ENCODE data around the gene TMEM63C.
"Not testable (repeated sequence)": the region's sequence is repeated elsewhere in the genome, so short reads cannot be mapped to it uniquely, and the experiment has no call there.

Gene TMEM63C

DNA sequence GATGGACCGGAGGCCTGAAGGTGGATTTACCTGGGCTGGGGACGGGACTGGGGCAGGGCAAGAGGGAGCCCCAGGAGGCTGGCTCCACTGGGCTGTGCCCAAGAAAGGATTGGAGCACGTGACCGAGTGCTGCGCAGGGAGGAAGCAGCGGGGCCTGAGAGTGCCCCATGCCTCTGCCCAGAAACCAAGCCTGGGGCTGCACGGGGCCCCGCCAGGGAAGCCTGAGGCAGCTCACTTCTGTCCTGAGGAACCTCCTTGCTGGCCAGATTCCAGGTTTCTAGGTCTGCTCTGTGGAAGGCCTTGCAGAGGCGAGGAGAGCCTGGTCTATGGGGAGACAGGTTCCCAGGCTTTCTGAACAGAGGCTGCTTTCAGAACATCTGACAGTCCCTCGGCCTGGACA lies 79.0 kb downstream of the TMEM63C start:
- DNase-seq = no peak

DNA sequence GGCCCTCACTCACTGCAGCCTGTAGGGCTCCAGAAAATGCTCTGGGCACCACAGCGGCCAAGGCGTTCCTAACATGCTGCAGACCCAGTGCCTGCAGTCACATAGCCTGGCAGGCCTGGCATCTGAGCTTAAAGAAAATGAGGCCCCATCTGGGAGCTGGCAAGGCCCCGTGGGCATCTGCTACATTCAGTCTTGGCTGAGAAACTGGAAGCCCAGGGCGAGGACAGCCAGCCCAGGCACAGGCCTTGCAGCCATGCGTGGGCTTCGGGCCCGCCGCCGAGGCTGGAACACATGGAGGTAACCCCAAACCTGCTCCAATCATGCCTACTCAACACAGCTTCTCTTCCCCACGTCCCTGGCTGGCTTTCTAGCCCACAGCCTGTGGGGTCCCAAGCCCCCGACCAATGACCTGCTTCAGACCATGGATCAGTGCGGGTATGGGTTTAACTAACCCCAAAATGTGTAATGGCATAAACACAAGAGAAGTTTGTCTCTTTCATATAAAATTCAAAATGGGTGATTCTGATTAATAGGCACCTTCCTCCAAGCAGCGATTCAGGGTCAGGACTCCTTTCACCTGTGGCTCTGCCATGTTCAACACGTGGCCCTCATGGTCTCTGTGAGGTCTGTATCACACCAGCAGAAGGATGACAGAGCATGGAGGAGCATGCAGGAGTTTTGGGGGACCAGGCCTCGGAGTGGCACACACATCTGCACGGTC lies 83.0 kb downstream of the TMEM63C start:
- DNase-seq = no peak

DNA sequence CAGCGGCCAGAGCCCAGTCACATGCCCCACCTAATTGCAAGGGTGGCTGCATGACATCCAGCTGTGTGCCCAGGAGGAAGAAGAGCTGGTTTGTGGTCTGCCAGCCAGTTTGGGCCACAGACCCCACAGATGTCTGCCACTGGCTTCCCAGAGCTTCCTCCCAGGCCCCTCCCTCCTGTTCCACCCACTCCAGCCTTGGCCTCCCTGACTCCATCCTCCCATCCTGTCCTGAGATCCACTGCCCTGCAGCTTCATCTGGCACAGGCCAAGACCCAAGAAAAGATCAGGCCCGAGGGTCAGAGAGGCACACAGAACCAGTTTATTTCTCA lies 83.6 kb downstream of the TMEM63C start:
- DNase-seq = no peak

GRCh38 chr14:77265561-77266335 lies 84.2 kb downstream of the TMEM63C start:
- DNase-seq = peak; percentile 62

- DNase-seq = no peak
These were observed 84.7 kb downstream of the TMEM63C start for GRCh38 chr14:77266336-77266735.

DNA sequence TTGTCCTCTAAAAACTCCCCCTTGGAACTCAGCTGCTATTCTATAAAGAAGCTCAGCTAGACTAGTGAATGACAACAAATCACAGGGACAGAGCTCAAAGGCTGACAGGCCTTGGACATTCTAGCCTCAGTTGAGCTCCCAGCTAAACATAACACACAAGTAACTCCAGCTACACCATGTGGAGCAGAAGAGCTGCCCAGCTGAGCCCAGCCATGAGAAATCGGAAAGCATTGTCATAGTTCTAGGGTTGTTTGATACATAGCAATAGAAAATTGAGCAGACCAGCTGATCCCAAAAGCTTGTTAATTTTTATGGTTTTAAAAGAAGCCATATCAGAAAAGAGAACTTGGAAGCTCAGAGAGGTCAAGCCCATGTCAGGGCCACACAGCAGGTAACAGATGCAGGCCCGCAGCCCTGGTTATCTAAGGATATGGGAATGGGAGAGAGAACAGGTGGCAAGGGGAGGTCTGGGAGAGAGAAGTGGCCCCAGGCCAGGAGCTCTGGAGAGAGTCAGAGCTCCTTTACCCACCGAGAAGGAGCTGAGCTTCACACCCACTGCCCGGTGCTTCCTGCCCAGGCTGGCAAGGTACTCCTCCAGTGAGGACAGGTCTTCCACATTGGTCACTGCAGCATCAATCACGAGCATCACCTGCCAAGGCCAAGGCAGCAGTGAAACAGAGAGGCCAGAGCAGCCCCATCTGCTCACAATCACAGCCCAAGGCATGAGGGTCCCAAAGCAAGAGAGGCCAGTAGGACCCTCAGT lies 86.5 kb downstream of the TMEM63C start:
- peak; percentile 12 for DNase-seq

- peak; percentile 71 for DNase-seq
These were observed 87.5 kb downstream of the TMEM63C start for GRCh38 chr14:77268989-77269600.

GRCh38 chr14:77270361-77271112 lies 88.9 kb downstream of the TMEM63C start:
- DNase-seq = no peak

DNA sequence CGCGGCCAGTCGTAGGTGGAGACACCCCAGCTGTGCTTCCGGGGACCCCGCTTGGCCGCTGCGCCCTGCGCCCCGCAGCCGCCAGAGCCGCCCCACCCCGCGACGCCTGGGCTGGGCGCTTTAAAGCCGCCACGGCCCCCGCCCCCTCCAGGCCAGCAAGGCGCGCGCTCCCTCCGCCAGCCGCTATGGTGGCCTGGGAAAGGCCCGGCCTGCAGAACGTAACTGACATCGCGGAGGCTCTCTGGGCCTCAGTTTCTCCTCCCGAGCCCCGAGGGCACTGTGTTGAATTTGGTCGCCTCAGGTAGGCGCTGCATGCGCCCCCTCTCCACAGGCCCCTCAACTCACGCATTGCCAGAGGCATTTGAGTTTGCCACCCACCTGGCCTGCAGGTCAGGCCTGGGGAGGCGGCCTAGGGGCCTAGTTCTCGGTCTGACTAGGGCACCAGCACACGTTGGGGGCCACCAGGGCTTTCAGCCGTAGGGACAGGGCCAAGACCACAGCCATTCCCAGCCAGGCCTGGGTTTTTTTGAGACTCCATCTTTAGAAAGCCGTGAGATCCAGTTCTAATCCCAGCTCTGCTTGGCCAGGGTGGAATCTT lies 89.6 kb downstream of the TMEM63C start, which contains the start of gene NGB:
Gene NGB, minus strand, starts transcription at position 94 of the 598 bp plus-strand sequence. CDS start 269 bp downstream, outside the sequence.
- no peak for DNase-seq

DNA sequence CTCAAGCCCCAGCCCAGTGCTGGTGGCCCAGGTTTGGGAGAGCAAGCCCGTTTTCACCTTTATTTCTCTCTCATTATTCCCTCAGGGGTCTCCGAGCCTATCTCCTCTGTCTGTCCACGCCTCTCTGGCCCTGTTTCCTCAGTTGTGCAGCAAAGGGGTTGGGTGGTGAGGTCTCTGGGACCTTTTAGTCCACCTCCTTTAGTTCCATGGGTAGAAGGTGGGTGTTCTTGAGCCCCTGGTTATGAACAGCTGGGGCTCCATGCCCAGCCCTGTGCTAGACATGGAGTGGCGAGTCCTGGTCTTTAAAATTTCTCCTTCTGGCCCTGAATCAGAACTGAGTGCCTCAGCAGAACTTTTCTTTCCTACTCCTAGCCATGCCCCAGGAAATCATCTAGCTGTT lies 90.7 kb downstream of the TMEM63C start:
- DNase-seq = no peak

GRCh38 chr14:77273796-77274195 lies 92.2 kb downstream of the TMEM63C start:
- no peak for DNase-seq

GRCh38 chr14:77275041-77275580 lies 93.5 kb downstream of the TMEM63C start:
- DNase-seq = no peak

- DNase-seq = no peak
These were observed 94.0 kb downstream of the TMEM63C start for GRCh38 chr14:77275601-77276017.

DNA sequence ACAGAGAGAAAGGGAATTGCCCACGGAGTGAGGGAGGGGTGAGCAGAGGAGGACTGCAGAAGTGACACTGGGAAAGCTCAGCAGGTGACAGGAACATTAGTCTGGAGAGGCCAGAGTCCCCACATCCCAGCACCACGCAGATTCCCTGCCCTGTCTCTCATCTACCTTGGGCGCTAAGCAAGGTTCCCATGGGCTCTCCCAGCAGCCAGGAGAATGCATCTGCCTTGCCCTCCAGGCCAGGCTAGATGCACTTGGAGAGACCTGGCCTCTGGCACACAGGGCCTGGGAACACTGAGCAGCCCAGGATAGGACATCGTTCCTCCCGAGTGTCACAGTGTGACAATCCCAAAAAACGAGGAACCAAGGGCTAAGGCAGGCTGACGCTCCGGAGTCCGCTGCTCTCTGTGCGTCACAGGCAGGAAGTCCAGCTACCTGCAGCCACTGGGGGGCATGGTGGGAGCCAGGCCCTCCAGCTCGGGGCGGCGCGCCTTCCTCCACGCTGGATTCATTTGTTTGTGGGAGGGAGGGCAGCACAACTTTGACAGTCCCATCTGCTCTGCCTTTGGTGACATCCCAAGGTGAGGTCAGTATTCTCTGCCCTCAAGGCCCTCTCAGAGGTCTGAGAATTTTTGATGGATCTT lies 94.8 kb downstream of the TMEM63C start:
- DNase-seq = no peak

GRCh38 chr14:77276959-77277358 lies 95.4 kb downstream of the TMEM63C start:
- no peak for DNase-seq

GRCh38 chr14:77278461-77279230 lies 97.0 kb downstream of the TMEM63C start:
- no peak for DNase-seq

GRCh38 chr14:77279719-77280118 lies 98.1 kb downstream of the TMEM63C start:
- no peak for DNase-seq

DNA sequence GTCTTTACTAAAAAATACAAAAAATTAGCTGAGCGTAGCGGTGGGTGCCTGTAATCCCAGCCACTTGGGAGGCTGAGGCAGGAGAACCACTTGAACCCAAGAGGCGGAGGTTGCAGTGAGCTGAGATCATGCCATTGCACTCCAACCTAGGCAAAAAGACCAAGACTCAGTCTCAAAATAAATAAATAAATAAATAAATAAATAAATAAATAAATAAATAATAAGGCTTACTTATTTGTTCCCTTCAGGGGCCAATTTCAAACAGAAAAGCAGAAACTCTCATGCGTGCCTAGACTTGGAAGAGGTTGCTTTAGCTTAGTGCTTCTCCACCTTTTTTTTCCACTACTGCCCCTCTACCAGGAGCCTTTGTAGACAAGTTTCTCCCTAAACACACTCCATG lies 99.3 kb downstream of the TMEM63C start:
- DNase-seq = not testable (repeated sequence)

DNA sequence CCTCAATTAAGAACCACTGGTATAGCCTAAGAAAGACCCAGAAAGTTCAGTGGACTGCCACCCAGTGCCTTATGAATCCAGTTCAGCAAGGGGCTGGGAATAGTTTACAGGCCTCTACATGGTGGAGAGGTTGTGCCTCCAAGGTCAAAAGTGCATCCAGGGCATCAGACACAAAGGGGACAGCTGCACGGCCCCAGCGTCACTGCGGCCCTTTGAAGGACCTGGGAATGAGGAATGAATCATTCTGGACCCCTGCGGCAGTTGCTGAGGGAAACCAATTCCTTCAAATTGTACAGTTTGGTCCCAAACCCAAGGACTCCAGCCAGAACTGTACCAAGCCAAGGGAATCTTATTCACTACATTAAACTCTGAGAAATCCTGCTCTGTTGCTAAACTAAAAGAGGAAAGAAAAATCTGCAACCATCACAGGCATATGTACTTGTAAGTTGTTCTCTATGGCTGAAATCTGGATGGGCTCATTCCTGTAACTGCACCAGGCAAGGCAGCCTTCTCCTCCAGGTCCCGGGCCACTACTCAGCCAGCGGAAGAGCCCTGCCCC lies 100.3 kb downstream of the TMEM63C start:
- DNase-seq = no peak

- DNase-seq = no peak
These were observed 102.5 kb downstream of the TMEM63C start for GRCh38 chr14:77284066-77284465.
